SK-N-SH (cell line): ENCODE results near the gene PHACTR2. TPM values are rescaled to one million over a fixed set of nuclear protein-coding genes. Genes with fewer than 3 reads are reported as not detected.

Experiments
- CTCF ChIA-PET: fragments of 300-600, 350-600 bp; formaldehyde crosslinking; extraction: SDS; loops from one replicate; lab custom pipeline; 2021; lab: Yijun Ruan, JAX
- POLR2A ChIA-PET: fragments of 350-600 bp; sonication (Branson Sonifier 250); formaldehyde crosslinking; extraction: SDS; loops from one replicate; lab custom pipeline; 2020; ENCODE audit warnings: antibody characterized with exemption, inconsistent platforms; lab: Yijun Ruan, JAX
- DNase-seq: peaks from one replicate; pipeline ENCODE4 v3.0.0; 2012
- H2AFZ ChIP-seq: fragments of 200-600 bp; sonication (generic); 2 replicates; pipeline ENCODE4 v1.8.1; 2016; ENCODE audit warnings: antibody characterized with exemption, mild to moderate bottlenecking, low read depth
- H3F3A ChIP-seq: fragments of 200-600 bp; sonication (generic); replicated peaks from 2 replicates; pipeline ENCODE3; 2016; ENCODE audit warnings: antibody characterized with exemption, mild to moderate bottlenecking; ENCODE audit not compliant: insufficient read depth
- H3K27ac ChIP-seq, 2 experiments: fragments of 200-500 bp in 1 of 2; fragments of 200-600 bp in 1 of 2; sonication (Bioruptor generic) in 1 of 2; sonication (generic), shearing (Covaris generic) in 1 of 2; 2 replicates each; pipeline versions ENCODE4 v1.5.1 to v1.6.1; 2014 to 2016; ENCODE audit warnings: low read depth in 2 of 2, inconsistent platforms in 1 of 2, low read length in 1 of 2, mild to moderate bottlenecking in 1 of 2, mixed read lengths in 1 of 2
- H3K27me3 ChIP-seq: fragments of 200-600 bp; sonication (generic), shearing (Covaris generic); 2 replicates; pipeline ENCODE4 v1.6.1; 2016; ENCODE audit warnings: mixed run types; ENCODE audit not compliant: insufficient read depth
- H3K36me3 ChIP-seq, 2 experiments: fragments of 200-500 bp in 1 of 2; fragments of 200-600 bp in 1 of 2; sonication (Bioruptor generic) in 1 of 2; sonication (generic) in 1 of 2; replicated peaks in 1 of 2; 2 replicates each; pipeline versions ENCODE3 to v1.5.1; 2014 to 2016; ENCODE audit warnings: low read length in 1 of 2, mild to moderate bottlenecking in 1 of 2; ENCODE audit not compliant: insufficient read depth in 2 of 2, control insufficient read depth in 1 of 2
- H3K4me1 ChIP-seq, 2 experiments: fragments of 200-500 bp in 1 of 2; fragments of 200-600 bp in 1 of 2; sonication (Bioruptor generic) in 1 of 2; sonication (generic), shearing (Covaris generic) in 1 of 2; 2 replicates each; pipeline versions ENCODE4 v1.5.1 to v1.6.1; 2014 to 2016; ENCODE audit warnings: low read depth in 1 of 2, low read length in 1 of 2, mixed run types in 1 of 2; ENCODE audit not compliant: insufficient read depth in 2 of 2, control insufficient read depth in 1 of 2
- H3K4me2 ChIP-seq: fragments of 200-600 bp; sonication (generic), shearing (Covaris generic); 2 replicates; pipeline ENCODE4 v1.6.1; 2017; ENCODE audit warnings: mixed run types
- H3K4me3 ChIP-seq, 2 experiments: fragments of 200-500 bp in 1 of 2; fragments of 200-600 bp in 1 of 2; sonication (Bioruptor generic) in 1 of 2; sonication (generic), shearing (Covaris generic) in 1 of 2; 2 replicates each; pipeline versions ENCODE4 v1.5.1 to v1.8.1; 2014 to 2016; ENCODE audit warnings: low read depth in 2 of 2, inconsistent platforms in 1 of 2, low read length in 1 of 2, mild to moderate bottlenecking in 1 of 2, mixed read lengths in 1 of 2, moderate library complexity in 1 of 2
- H3K79me2 ChIP-seq: fragments of 200-600 bp; sonication (generic); 2 replicates; pipeline ENCODE4 v1.8.1; 2017; ENCODE audit warnings: mild to moderate bottlenecking; ENCODE audit not compliant: insufficient read depth
- H3K9ac ChIP-seq: fragments of 200-600 bp; sonication (generic); 2 replicates; pipeline ENCODE4 v1.6.1; 2017; ENCODE audit warnings: mixed run types
- H3K9me2 ChIP-seq: fragments of 200-600 bp; sonication (generic); 2 replicates; pipeline ENCODE4 v1.6.1; 2017; ENCODE audit warnings: mixed run types
- H3K9me3 ChIP-seq: fragments of 200-600 bp; sonication (generic); 2 replicates; pipeline ENCODE4 v1.6.1; 2017; ENCODE audit warnings: mixed run types, mild to moderate bottlenecking, moderate library complexity
- H4K20me1 ChIP-seq: fragments of 200-600 bp; sonication (generic); 2 replicates; pipeline ENCODE4 v1.6.1; 2017; ENCODE audit warnings: mild to moderate bottlenecking, mixed run types; ENCODE audit not compliant: insufficient read depth
- CTCF ChIP-seq: fragments of 200-600 bp; sonication (generic); IDR thresholded peaks from 2 replicates; pipeline ENCODE4 v1.6.1; 2017; ENCODE audit warnings: antibody characterized with exemption, mild to moderate bottlenecking, moderate library complexity
- EP300 ChIP-seq, 2 experiments: IDR thresholded peaks; 2 replicates each; pipeline versions ENCODE4 v1.4.0 to v1.6.1; 2012; ENCODE audit warnings: borderline replicate concordance in 1 of 2, low read depth in 1 of 2, low read length in 1 of 2
- EZH2phosphoT487 ChIP-seq: fragments of 200-600 bp; sonication (generic); IDR thresholded peaks from 2 replicates; pipeline ENCODE4 v1.6.1; 2017; ENCODE audit warnings: low read depth, mixed run types, mild to moderate bottlenecking, antibody characterized with exemption, moderate library complexity, borderline replicate concordance
- FOSL2 ChIP-seq: IDR thresholded peaks from 2 replicates; pipeline ENCODE4 v1.4.0; 2012; ENCODE audit warnings: low read depth, mild to moderate bottlenecking, moderate library complexity, borderline replicate concordance
- JUND ChIP-seq: IDR thresholded peaks from 2 replicates; pipeline ENCODE4 v1.4.0; 2012
- MEF2A ChIP-seq: IDR thresholded peaks from 2 replicates; pipeline ENCODE4 v1.4.0; 2012; ENCODE audit warnings: low read depth, borderline replicate concordance
- RAD21 ChIP-seq: IDR thresholded peaks from 2 replicates; pipeline ENCODE4 v1.6.1; 2012; ENCODE audit warnings: mild to moderate bottlenecking, low read length
- RCOR1 ChIP-seq: fragments of 150-350 bp; IDR thresholded peaks from 2 replicates; pipeline ENCODE4 v1.6.1; 2017; ENCODE audit warnings: antibody characterized with exemption, low read length
- RFX5 ChIP-seq: IDR thresholded peaks from 2 replicates; pipeline ENCODE4 v1.6.1; 2012; ENCODE audit warnings: mild to moderate bottlenecking, improper control_type of control experiment, low read length
- RXRA ChIP-seq: IDR thresholded peaks from 2 replicates; pipeline ENCODE4 v1.4.0; 2012; ENCODE audit warnings: low read depth, mild to moderate bottlenecking, borderline replicate concordance
- TAF1 ChIP-seq: IDR thresholded peaks from 2 replicates; pipeline ENCODE4 v1.6.1; 2012; ENCODE audit warnings: low read depth, mild to moderate bottlenecking, low read length, moderate library complexity, borderline replicate concordance
- TCF12 ChIP-seq: IDR thresholded peaks from 2 replicates; pipeline ENCODE4 v1.4.0; 2012
- TEAD4 ChIP-seq: IDR thresholded peaks from 2 replicates; pipeline ENCODE4 v1.4.0; 2012; ENCODE audit warnings: mild to moderate bottlenecking, borderline replicate concordance; ENCODE audit not compliant: insufficient read depth
- WGBS: methylation state at CpG from one replicate; pipeline ENCODE4 v1.1.6; 2017; ENCODE audit warnings: low lambda C conversion rate; 5-methylcytosine and 5-hydroxymethylcytosine counted together
- polyA plus RNA-seq, 3 experiments: library from polyadenylated mRNA; depleted of rRNA; stranded (reverse); fragments of >200 nt; gene quantifications; 2 replicates each; pipeline ENCODE4 v1.2.3, GENCODE V29; 2012

Gene PHACTR2
- polyA plus RNA-seq, 1 of the 3 experiments (the other 2 are of a cell fraction): 5.0 TPM

- Histone ChIP-seq H3F3A (no peaks in the 10 kb centered on the region), H3K36me3 (no peaks in the 10 kb centered on the region), H4K20me1 (no peaks in the 10 kb centered on the region), H2AFZ (no peak overlapping the region), H3K9me3 (no peaks in the 10 kb centered on the region), H3K9ac (no peak overlapping the region), H3K4me1 (no peaks in the 10 kb centered on the region; a peak in 1 of 4 replicates), H3K9me2 (no peaks in the 10 kb centered on the region), H3K4me3 (no peak overlapping the region), H3K27ac (no peak overlapping the region), H3K79me2 (no peaks in the 10 kb centered on the region), H3K4me2 (no peak overlapping the region)
- CTCF ChIA-PET: interaction anchor here (0.7 to 1.3 kb wide), 2 partner anchors 10 to 46 kb away, joined by 3 read pairs; no protein-coding TSS in a partner anchor
- no peak for DNase-seq
- 82% methylated on average over 3 of the region's 3 CpGs for WGBS
- POLR2A ChIA-PET: no interaction called here
- TF ChIP-seq RAD21: no peak
- TF ChIP-seq JUND: no peak
- no peak for TF ChIP-seq RXRA
- no peak for TF ChIP-seq CTCF
- no peak for TF ChIP-seq TCF12
- no peak for TF ChIP-seq TEAD4
- TF ChIP-seq, all 33 proteins: peak for 0
- no peaks in the 10 kb centered on the region for H3K27me3 ChIP-seq
Measured at GRCh38 chr6:143637691-143638090, 40.1 kb upstream of the PHACTR2 start.

GRCh38 chr6:143642403-143642802 lies 35.4 kb upstream of the PHACTR2 start:
- Histone ChIP-seq H3K9me2 (no peaks in the 10 kb centered on the region), H3F3A (no peaks in the 10 kb centered on the region), H3K4me1 (no peaks in the 10 kb centered on the region), H3K79me2 (no peaks in the 10 kb centered on the region), H3K9ac (no peak overlapping the region), H3K4me3 (no peak overlapping the region), H3K9me3 (no peaks in the 10 kb centered on the region), H3K36me3 (no peaks in the 10 kb centered on the region), H3K4me2 (no peak overlapping the region), H3K27me3 (no peaks in the 10 kb centered on the region), H3K27ac (no peak overlapping the region), H4K20me1 (no peaks in the 10 kb centered on the region), H2AFZ (no peak overlapping the region)
- TF ChIP-seq JUND: no peak
- no peak for TF ChIP-seq RCOR1
- no peak for TF ChIP-seq MEF2A
- no peak for TF ChIP-seq TAF1
- no peak for TF ChIP-seq EP300 (IDR thresholded peaks at IDR 0.05; ENCODE audit: borderline replicate concordance in 1 of 2, low read depth in 1 of 2, low read length in 1 of 2)
- TF ChIP-seq FOSL2: no peak
- 90% methylated on average over 2 of the region's 2 CpGs for WGBS
- ChIA-PET POLR2A (no interaction called here), CTCF (no interaction called here)
- DNase-seq: no peak

DNA sequence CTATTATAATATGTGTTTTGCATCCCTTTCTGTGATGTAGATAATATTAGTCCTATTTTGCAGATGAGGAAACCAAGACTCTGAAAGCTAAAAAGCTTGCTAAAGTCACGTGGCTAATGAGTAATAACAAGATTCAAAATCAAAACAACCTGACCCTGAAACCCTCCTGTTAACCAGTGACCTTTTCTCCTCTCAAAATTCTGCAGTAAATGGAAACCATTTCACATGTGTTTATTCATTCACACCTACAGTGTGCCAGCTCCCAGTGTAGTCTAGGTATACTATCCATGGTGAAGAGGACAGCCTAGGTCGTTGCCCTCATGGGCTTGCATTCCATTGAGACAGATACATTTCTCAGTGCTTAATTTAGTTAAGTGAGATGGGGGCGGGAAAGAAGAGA lies 30.6 kb upstream of the PHACTR2 start:
- Histone ChIP-seq H3K79me2 (no peaks in the 10 kb centered on the region), H3K4me2 (no peak overlapping the region), H3K27me3 (no peaks in the 10 kb centered on the region), H3K36me3 (no peaks in the 10 kb centered on the region), H3K27ac (no peak overlapping the region), H3K9ac (no peak overlapping the region), H3K4me1 (no peaks in the 10 kb centered on the region), H3K9me2 (no peaks in the 10 kb centered on the region), H3K4me3 (no peak overlapping the region), H2AFZ (no peak overlapping the region), H3F3A (no peaks in the 10 kb centered on the region), H4K20me1 (no peaks in the 10 kb centered on the region), H3K9me3 (no peaks in the 10 kb centered on the region)
- ChIA-PET CTCF (interaction anchor here (1.1 kb wide), 1 partner anchor 10 kb away, joined by 3 read pairs; no protein-coding TSS in a partner anchor), POLR2A (no interaction called here)
- 63% methylated on average over 3 of the region's 3 CpGs for WGBS
- TF ChIP-seq RFX5 (no peak), EZH2phosphoT487 (no peak)
- no peak for DNase-seq
